Stomach (tissue), 9 donors: ENCODE data around the gene ZFYVE1. TPM values are rescaled to one million over a fixed set of nuclear protein-coding genes. Genes with fewer than 3 reads are reported as not detected.
"Not testable (repeated sequence)": the region's sequence is repeated elsewhere in the genome, so short reads cannot be mapped to it uniquely, and the experiment has no call there.

Experiments used
- DNase-seq, 2 donors: peaks; one replicate each; pipeline versions ENCODE4 v3.0.0 to v3.0.0-alpha.2; 2013 to 2019
- H3K27ac ChIP-seq, 5 donors: fragments of 200-600 bp in 4 of 5; sonication (generic) in 4 of 5; one replicate each; pipeline ENCODE4 v1.5.1; 2013 to 2019; ENCODE audit warnings: mild to moderate bottlenecking in 1 of 5, moderate library complexity in 1 of 5
- H3K27me3 ChIP-seq, 3 donors: fragments of 200-600 bp; sonication (generic); one replicate each; pipeline ENCODE4 v1.5.1; 2017 to 2019; ENCODE audit warnings: mixed run types in 1 of 3
- H3K36me3 ChIP-seq, 4 donors: fragments of 200-600 bp; sonication (generic); 1 replicate in 3 of 4; 2 replicates in 1 of 4; pipeline ENCODE4 v1.5.1; 2016 to 2019
- H3K4me1 ChIP-seq, 4 donors: fragments of 200-600 bp; sonication (generic); one replicate each; pipeline ENCODE4 v1.5.1; 2016 to 2019
- H3K4me3 ChIP-seq, 4 donors: fragments of 200-600 bp; sonication (generic) in 3 of 4; one replicate each; pipeline ENCODE4 v1.5.1; 2016 to 2019; ENCODE audit warnings: mild to moderate bottlenecking in 1 of 4
- H3K9me3 ChIP-seq, 4 donors: fragments of 200-600 bp; sonication (generic); one replicate each; pipeline ENCODE4 v1.5.1; 2016 to 2019
- CTCF ChIP-seq, 7 experiments: fragments of 450-650 bp in 4 of 7; fragments of 200-600 bp in 3 of 7; sonication (generic) in 3 of 7; IDR thresholded peaks; one replicate each; pipeline ENCODE4 v1.5.1; 2016 to 2019; ENCODE audit warnings: antibody characterized with exemption in 7 of 7, control low read depth in 2 of 7, mild to moderate bottlenecking in 1 of 7
- EP300 ChIP-seq: sonication (generic); formaldehyde crosslinking; IDR thresholded peaks from one replicate; pipeline ENCODE4 v1.6.1; 2017; ENCODE audit warnings: antibody characterized with exemption
- POLR2A ChIP-seq, 4 donors: fragments of 450-650 bp; IDR thresholded peaks; one replicate each; pipeline ENCODE4 v1.6.1; 2016; ENCODE audit warnings: antibody characterized with exemption in 4 of 4, control low read depth in 2 of 4, mild to moderate bottlenecking in 1 of 4, moderate library complexity in 1 of 4
- POLR2AphosphoS5 ChIP-seq, 3 donors: sonication (generic); formaldehyde crosslinking; IDR thresholded peaks; one replicate each; pipeline ENCODE4 v1.6.1; 2016; ENCODE audit warnings: antibody characterized with exemption in 3 of 3
- whole genome bisulfite sequencing, 5 donors: extraction: QIAGEN DNeasy Blood & Tissue Kit in 3 of 5; methylation state at CpG; one replicate each; pipeline versions ENCODE4 v1.1.5 to v1.1.7; 2013 to 2018; 5-methylcytosine and 5-hydroxymethylcytosine counted together
- intact Hi-C: fragments of 100-400 bp; cut with DNase I; formaldehyde crosslinking; loops from one replicate; pipeline ENCODE4 v1.15.1; 2023; ENCODE audit warnings: low total_unique reads
- polyA plus RNA-seq, 3 donors: library from polyadenylated mRNA; stranded (reverse); fragments of 200-250 nt; gene quantifications; one replicate each; pipeline ENCODE4 v1.2.3, GENCODE V29; 2013
- total RNA-seq, 5 donors: library from RNA; depleted of rRNA; stranded (reverse); fragments of >200 nt; gene quantifications; one replicate each; pipeline versions ENCODE4 v1.1.0 to v1.2.3, GENCODE V29; 2014 to 2016
- donor health status: healthy with polysubstance abuse.
- donor health status: Bipolar disorder and iron deficiency.
- donor health status: healthy.

ZFYVE1 gene
- total and polyA plus RNA-seq, 8 donors = 2.7 to 50.8 (median 5.8) TPM

GRCh38 chr14:73007835-73008234, 19.1 kb downstream of the ZFYVE1 start:
- peak overlapping the region in 3 of 5 donors; percentile 4 to 60 (median 27) for H3K27ac ChIP-seq
- peaks cover 5 to 58% (median 54%) of the 10 kb centered on the region in 4 donors for H3K36me3 ChIP-seq
- H3K9me3 ChIP-seq = no peaks in the 10 kb centered on the region
- H3K4me3 ChIP-seq = no peak overlapping the region
- 83 to 95% (median 90%) methylated on average over 5 of the region's 5 CpGs for whole genome bisulfite sequencing, 5 donors
- intact Hi-C loops = no loop called here
- H3K4me1 ChIP-seq = peaks cover 0 to 28% (median 9%) of the 10 kb centered on the region in 4 donors
- TF ChIP-seq CTCF (IDR thresholded peaks at IDR 0.05) (no peak), EP300 (no peak), POLR2A (IDR thresholded peaks at IDR 0.05) (no peak), POLR2AphosphoS5 (IDR thresholded peaks at IDR 0.05) (peak in 1 of 3 donors; percentile 16)
- no peak for DNase-seq
- H3K27me3 ChIP-seq = no peaks in the 10 kb centered on the region

- DNase-seq, H3K9me3 ChIP-seq, intact Hi-C loops, H3K27me3 ChIP-seq, H3K4me3 ChIP-seq, H3K27ac ChIP-seq: not testable (repeated sequence)
- WGBS, 5 donors = 91 to 97% (median 96%) methylated on average over 9 of the region's 9 CpGs
- H3K4me1 ChIP-seq = peaks cover 0 to 25% (median 12%) of the 10 kb centered on the region in 4 donors
- peaks cover 0 to 51% (median 47%) of the 10 kb centered on the region in 4 donors for H3K36me3 ChIP-seq
These were observed 22.3 kb downstream of the ZFYVE1 start for GRCh38 chr14:73004641-73005040.

- peak in 1 of 2 donors; percentile 8 for DNase-seq
- intact Hi-C loops = no loop called here
- no peak overlapping the region for H3K4me3 ChIP-seq
- H3K27me3 ChIP-seq = no peaks in the 10 kb centered on the region
- H3K27ac ChIP-seq = no peak overlapping the region
- H3K36me3 ChIP-seq = peaks cover 0 to 54% (median 47%) of the 10 kb centered on the region in 4 donors
- H3K4me1 ChIP-seq = peaks cover 0 to 17% (median 7%) of the 10 kb centered on the region in 4 donors
- 80 to 91% (median 87%) methylated on average over 6 of the region's 6 CpGs for WGBS, 5 donors
- H3K9me3 ChIP-seq = no peaks in the 10 kb centered on the region
- TF ChIP-seq POLR2AphosphoS5 (IDR thresholded peaks at IDR 0.05) (no peak), CTCF (IDR thresholded peaks at IDR 0.05) (no peak), POLR2A (IDR thresholded peaks at IDR 0.05) (no peak), EP300 (no peak)
These were observed 23.2 kb downstream of the ZFYVE1 start for GRCh38 chr14:73003681-73004080.

GRCh38 chr14:73000073-73000472, 26.8 kb downstream of the ZFYVE1 start:
- Histone ChIP-seq H3K27me3 (no peaks in the 10 kb centered on the region), H3K36me3 (peaks cover 17 to 71% (median 65%) of the 10 kb centered on the region in 4 donors), H3K27ac (no peak overlapping the region), H3K4me3 (no peak overlapping the region), H3K9me3 (no peaks in the 10 kb centered on the region), H3K4me1 (peaks cover 0 to 6% (median 0%) of the 10 kb centered on the region in 4 donors)
- TF ChIP-seq POLR2AphosphoS5 (IDR thresholded peaks at IDR 0.05) (no peak), POLR2A (IDR thresholded peaks at IDR 0.05) (no peak), EP300 (no peak), CTCF (IDR thresholded peaks at IDR 0.05) (no peak)
- intact Hi-C loops = no loop called here
- no peak for DNase-seq
- WGBS, 5 donors = 86 to 95% (median 88%) methylated on average over 2 of the region's 2 CpGs

- no peaks in the 10 kb centered on the region for H3K27me3 ChIP-seq
- no peak overlapping the region for H3K4me3 ChIP-seq
- H3K4me1 ChIP-seq = peaks cover 0 to 6% (median 0%) of the 10 kb centered on the region in 4 donors
- WGBS, 5 donors = 94 to 98% (median 97%) methylated on average over 4 of the region's 4 CpGs
- peaks cover 20 to 75% (median 69%) of the 10 kb centered on the region in 4 donors for H3K36me3 ChIP-seq
- no peaks in the 10 kb centered on the region for H3K9me3 ChIP-seq
- intact Hi-C loops = no loop called here
- H3K27ac ChIP-seq = no peak overlapping the region
- TF ChIP-seq EP300 (no peak), POLR2A (IDR thresholded peaks at IDR 0.05) (no peak), CTCF (IDR thresholded peaks at IDR 0.05) (no peak), POLR2AphosphoS5 (IDR thresholded peaks at IDR 0.05) (no peak)
- no peak for DNase-seq
These were observed 27.6 kb downstream of the ZFYVE1 start for GRCh38 chr14:72999316-72999715.
